ENCODE measurements around the gene PARP9. TPM values are rescaled to one million over a fixed set of nuclear protein-coding genes. Genes with fewer than 3 reads are reported as not detected.

Gene PARP9
- total RNA-seq, 1 experiment from 2014 or later: 14.8 TPM

- Histone ChIP-seq H3K9ac (ENCODE audit: low read length) (no peak overlapping the region), H3K79me2 (ENCODE audit: low read length) (no peaks in the 10 kb centered on the region), H3K9me2 (replicated peaks; ENCODE audit: low read length) (no peaks in the 10 kb centered on the region), H3K4me1 (ENCODE audit: insufficient read depth, low read length) (no peaks in the 10 kb centered on the region), H4K20me1 (ENCODE audit: low read length) (no peaks in the 10 kb centered on the region), H3K27ac (ENCODE audit: low read length) (no peak overlapping the region), H3K4me2 (ENCODE audit: low read length) (no peak overlapping the region), H3K4me3 (ENCODE audit: low read length) (no peak overlapping the region), H2AFZ (ENCODE audit: low read length) (no peak overlapping the region), H3F3A (ENCODE audit: low read length, unreplicated experiment) (no peaks in the 10 kb centered on the region), H3K27me3 (ENCODE audit: low read length) (no peaks in the 10 kb centered on the region), H3K9me3 (ENCODE audit: low read length) (peaks cover 16% of the 10 kb centered on the region), H3K36me3 (ENCODE audit: low read depth, low read length) (no peaks in the 10 kb centered on the region)
- ChIA-PET POLR2A (ENCODE audit: unreplicated experiment) (no interaction called here), CTCF (no interaction called here)
- intact Hi-C loops (cut with micrococcal nuclease): no loop called here
- TF ChIP-seq CTCF (conservative IDR thresholded peaks at IDR 0.05; ENCODE audit: low read depth, low read length): no peak
- TF ChIP-seq EZH2 (IDR thresholded peaks at IDR 0.05; ENCODE audit: low read length, unreplicated experiment): no peak
- TF ChIP-seq EZH2phosphoT487 (IDR thresholded peaks at IDR 0.05; ENCODE audit: borderline replicate concordance, low read length): no peak
- DNase-seq: peak; percentile 30
- peak; percentile 57 for ATAC-seq
- no TSS peak for BruUV-seq (replicated peaks)
Observed at GRCh38 chr3:122586098-122586497, 22.0 kb upstream of the PARP9 start.

GRCh38 chr3:122582390-122582789 lies 18.3 kb upstream of the PARP9 start:
- no TSS peak for BruUV-seq (replicated peaks)
- H3K4me3 ChIP-seq (ENCODE audit: low read length): no peak overlapping the region
- H3K9me2 ChIP-seq (replicated peaks; ENCODE audit: low read length): no peaks in the 10 kb centered on the region
- no peak overlapping the region for H2AFZ ChIP-seq (ENCODE audit: low read length)
- intact Hi-C loops (cut with micrococcal nuclease): no loop called here
- POLR2A ChIA-PET (ENCODE audit: unreplicated experiment): no interaction called here
- no peaks in the 10 kb centered on the region for H3K36me3 ChIP-seq (ENCODE audit: low read depth, low read length)
- DNase-seq (no peak), ATAC-seq (no peak)
- no peaks in the 10 kb centered on the region for H3K4me1 ChIP-seq (ENCODE audit: insufficient read depth, low read length)
- peaks cover 16% of the 10 kb centered on the region for H3K9me3 ChIP-seq (ENCODE audit: low read length)
- CTCF ChIA-PET: no interaction called here
- H3K9ac ChIP-seq (ENCODE audit: low read length): no peak overlapping the region
- no peaks in the 10 kb centered on the region for H3K79me2 ChIP-seq (ENCODE audit: low read length)
- H4K20me1 ChIP-seq (ENCODE audit: low read length): no peaks in the 10 kb centered on the region
- H3K4me2 ChIP-seq (ENCODE audit: low read length): no peak overlapping the region
- no peak overlapping the region for H3K27ac ChIP-seq (ENCODE audit: low read length)
- no peaks in the 10 kb centered on the region for H3F3A ChIP-seq (ENCODE audit: low read length, unreplicated experiment)
- TF ChIP-seq CTCF (conservative IDR thresholded peaks at IDR 0.05; ENCODE audit: low read depth, low read length) (no peak), EZH2phosphoT487 (IDR thresholded peaks at IDR 0.05; ENCODE audit: borderline replicate concordance, low read length) (no peak), EZH2 (IDR thresholded peaks at IDR 0.05; ENCODE audit: low read length, unreplicated experiment) (no peak)
- H3K27me3 ChIP-seq (ENCODE audit: low read length): no peaks in the 10 kb centered on the region

GRCh38 chr3:122581622-122582021 lies 17.5 kb upstream of the PARP9 start:
- Histone ChIP-seq H3K79me2 (ENCODE audit: low read length) (no peaks in the 10 kb centered on the region), H4K20me1 (ENCODE audit: low read length) (no peaks in the 10 kb centered on the region), H3F3A (ENCODE audit: low read length, unreplicated experiment) (no peaks in the 10 kb centered on the region), H3K4me2 (ENCODE audit: low read length) (no peak overlapping the region), H3K27me3 (ENCODE audit: low read length) (no peaks in the 10 kb centered on the region), H3K4me1 (ENCODE audit: insufficient read depth, low read length) (no peaks in the 10 kb centered on the region), H3K36me3 (ENCODE audit: low read depth, low read length) (no peaks in the 10 kb centered on the region), H3K9me2 (replicated peaks; ENCODE audit: low read length) (no peaks in the 10 kb centered on the region), H3K9me3 (ENCODE audit: low read length) (peaks cover 16% of the 10 kb centered on the region), H2AFZ (ENCODE audit: low read length) (no peak overlapping the region), H3K4me3 (ENCODE audit: low read length) (no peak overlapping the region), H3K9ac (ENCODE audit: low read length) (no peak overlapping the region), H3K27ac (ENCODE audit: low read length) (no peak overlapping the region)
- ChIA-PET POLR2A (ENCODE audit: unreplicated experiment) (no interaction called here), CTCF (no interaction called here)
- no TSS peak for BruUV-seq (replicated peaks)
- ATAC-seq (no peak), DNase-seq (no peak)
- intact Hi-C loops (cut with micrococcal nuclease): no loop called here
- no peak for TF ChIP-seq CTCF (conservative IDR thresholded peaks at IDR 0.05; ENCODE audit: low read depth, low read length)
- TF ChIP-seq EZH2phosphoT487 (IDR thresholded peaks at IDR 0.05; ENCODE audit: borderline replicate concordance, low read length): no peak
- TF ChIP-seq EZH2 (IDR thresholded peaks at IDR 0.05; ENCODE audit: low read length, unreplicated experiment): no peak

Data from PC-3 (cell line).